ENCODE measurements around the gene ARL15.

Gene ARL15

DNA sequence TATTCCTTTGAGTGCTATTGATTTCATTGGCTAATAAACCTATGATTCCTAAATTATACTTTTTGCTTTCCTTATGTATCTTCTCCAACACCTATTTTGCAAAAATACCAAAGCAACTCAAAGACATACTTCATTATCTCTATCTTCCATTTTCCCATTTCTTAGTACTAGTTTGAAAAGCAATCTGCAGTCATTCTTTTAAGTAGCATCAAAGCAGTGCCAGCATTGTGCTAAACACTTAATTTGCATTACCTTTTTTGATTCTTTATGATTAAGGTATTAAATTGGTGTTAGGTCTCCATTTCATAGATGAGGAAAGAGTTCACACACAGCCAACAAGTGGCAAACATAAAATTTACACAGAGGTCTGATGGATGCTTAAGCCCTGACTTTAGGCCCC is 330.3 kb downstream of the ARL15 start:
- H3K4me3 Mint-ChIP-seq, result no peak overlapping the region
- peaks cover 0 to 4% of the 10 kb centered on the region in 2 donors for H3K4me1 Mint-ChIP-seq (ENCODE audit: low read depth in 2 of 2)
- no peak for DNase-seq
- no peak overlapping the region for H3K27ac Mint-ChIP-seq
- H3K36me3 Mint-ChIP-seq (ENCODE audit: insufficient read depth), result no peaks in the 10 kb centered on the region
- ATAC-seq (replicated peaks), result no peak
- H3K27me3 Mint-ChIP-seq, result no peaks in the 10 kb centered on the region
- no peaks in the 10 kb centered on the region for H3K9me3 Mint-ChIP-seq

DNA sequence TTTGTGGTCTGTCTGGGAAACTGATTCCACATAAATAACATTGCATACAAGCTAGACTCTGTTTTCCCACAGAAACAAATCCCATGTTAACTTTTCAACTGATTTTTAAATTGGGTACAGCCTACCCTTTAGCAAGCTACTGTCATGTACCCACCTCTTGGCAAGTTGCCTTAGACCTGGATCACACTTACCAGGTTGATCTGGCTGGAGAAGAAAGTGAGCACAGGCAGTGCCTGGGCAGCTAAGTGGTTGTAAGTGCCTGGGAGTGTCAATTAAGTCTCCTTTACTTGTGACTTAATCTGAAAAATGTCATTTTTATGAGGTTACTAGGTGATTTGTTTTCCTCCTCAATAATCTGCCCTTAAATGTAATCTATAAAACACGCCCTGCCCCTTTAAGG is 336.4 kb downstream of the ARL15 start:
- DNase-seq (no peak), ATAC-seq (replicated peaks) (no peak)
- H3K27ac Mint-ChIP-seq, result no peak overlapping the region
- no peak overlapping the region for H3K4me3 Mint-ChIP-seq
- no peaks in the 10 kb centered on the region for H3K9me3 Mint-ChIP-seq
- H3K36me3 Mint-ChIP-seq (ENCODE audit: insufficient read depth), result no peaks in the 10 kb centered on the region
- H3K27me3 Mint-ChIP-seq, result no peaks in the 10 kb centered on the region
- peaks cover 0 to 5% of the 10 kb centered on the region in 2 donors for H3K4me1 Mint-ChIP-seq (ENCODE audit: low read depth in 2 of 2)

DNA sequence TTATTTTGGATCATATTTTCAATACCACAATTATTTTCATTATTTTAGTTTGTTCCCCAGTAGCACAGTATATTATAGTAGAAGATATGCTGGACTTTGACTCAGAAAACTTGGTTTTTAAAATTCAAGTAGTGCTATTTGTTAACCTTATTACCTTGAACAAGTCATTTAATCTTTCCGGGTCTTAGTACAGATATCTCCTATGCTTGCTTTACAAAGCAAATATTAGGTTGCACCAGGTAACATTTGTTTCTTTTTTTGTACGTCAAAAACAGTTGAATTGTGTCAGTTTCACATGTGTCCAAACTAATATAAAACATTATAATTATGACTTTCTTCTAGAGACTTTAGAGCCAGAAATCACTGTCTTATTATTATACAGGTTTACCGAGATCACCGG is 338.1 kb downstream of the ARL15 start:
- Mint-ChIP-seq H3K4me1 (ENCODE audit: low read depth in 2 of 2) (peaks cover 0 to 5% of the 10 kb centered on the region in 2 donors), H3K27ac (no peak overlapping the region), H3K27me3 (no peaks in the 10 kb centered on the region), H3K9me3 (no peaks in the 10 kb centered on the region), H3K36me3 (ENCODE audit: insufficient read depth) (no peaks in the 10 kb centered on the region), H3K4me3 (no peak overlapping the region)
- DNase-seq (no peak), ATAC-seq (replicated peaks) (no peak)

DNA sequence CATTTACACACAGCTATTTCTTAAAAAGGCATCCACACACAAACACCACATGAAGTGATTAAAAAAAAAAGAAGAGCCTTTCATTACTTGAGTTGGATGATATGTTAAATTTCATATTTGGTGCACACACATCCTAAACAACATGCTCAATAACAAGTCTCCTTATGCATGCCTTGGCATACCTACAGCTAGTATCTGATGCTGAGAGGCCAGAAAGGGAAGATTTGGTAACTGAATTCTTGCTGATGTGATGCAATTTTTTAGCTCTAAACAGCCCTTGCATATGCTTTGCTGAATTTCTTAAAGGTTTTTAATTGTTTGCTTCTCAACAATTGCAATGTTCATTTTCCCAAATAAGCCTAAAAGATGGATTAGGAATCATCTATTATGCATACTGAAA is 338.8 kb downstream of the ARL15 start:
- Mint-ChIP-seq H3K4me1 (ENCODE audit: low read depth in 2 of 2) (peaks cover 0 to 5% of the 10 kb centered on the region in 2 donors), H3K27ac (no peak overlapping the region), H3K9me3 (no peaks in the 10 kb centered on the region), H3K27me3 (no peaks in the 10 kb centered on the region), H3K36me3 (ENCODE audit: insufficient read depth) (no peaks in the 10 kb centered on the region), H3K4me3 (no peak overlapping the region)
- ATAC-seq (replicated peaks) (no peak), DNase-seq (no peak)

DNA sequence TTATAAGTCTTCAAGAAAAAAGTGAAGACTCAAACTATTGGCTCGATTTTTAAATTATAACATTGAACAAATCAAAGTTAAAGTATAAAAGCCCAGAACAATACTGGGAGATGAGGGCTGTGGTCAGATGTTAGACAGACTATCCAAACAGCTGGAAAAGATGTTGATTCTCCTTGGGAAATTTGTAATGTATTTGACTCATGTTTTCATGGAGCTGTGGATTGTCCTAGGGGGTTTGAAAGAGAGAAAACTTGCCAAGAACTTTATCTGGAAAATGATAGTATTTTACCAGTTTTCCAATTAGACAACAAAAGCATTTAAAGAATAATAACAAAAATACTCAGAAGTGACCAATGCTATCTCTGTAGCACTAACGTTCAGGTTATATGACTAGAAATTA is 339.2 kb downstream of the ARL15 start:
- no peaks in the 10 kb centered on the region for H3K36me3 Mint-ChIP-seq (ENCODE audit: insufficient read depth)
- peaks cover 0 to 2% of the 10 kb centered on the region in 2 donors for H3K4me1 Mint-ChIP-seq (ENCODE audit: low read depth in 2 of 2)
- no peak overlapping the region for H3K4me3 Mint-ChIP-seq
- ATAC-seq (replicated peaks) (no peak), DNase-seq (no peak)
- H3K27ac Mint-ChIP-seq, result no peak overlapping the region
- no peaks in the 10 kb centered on the region for H3K27me3 Mint-ChIP-seq
- no peaks in the 10 kb centered on the region for H3K9me3 Mint-ChIP-seq

DNA sequence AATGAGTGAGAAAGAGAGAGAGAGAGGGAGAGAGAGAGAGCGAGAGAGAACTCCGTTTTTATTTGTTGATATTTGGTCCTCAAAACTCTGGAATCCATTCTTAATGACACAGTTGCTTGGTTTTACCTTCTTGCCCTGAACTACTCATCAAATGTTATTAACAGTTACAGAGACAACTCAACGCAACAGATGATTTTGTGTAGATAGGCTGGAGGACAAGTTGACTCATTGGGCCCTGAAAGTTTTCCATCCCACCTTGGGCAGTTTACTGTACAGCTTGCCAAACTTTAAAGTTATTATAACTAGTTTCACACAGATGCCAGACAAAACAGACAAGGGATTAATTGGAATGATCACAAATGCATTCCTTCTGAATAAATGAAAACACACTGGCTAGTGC is 339.9 kb downstream of the ARL15 start:
- no peak overlapping the region for H3K27ac Mint-ChIP-seq
- no peaks in the 10 kb centered on the region for H3K36me3 Mint-ChIP-seq (ENCODE audit: insufficient read depth)
- no peaks in the 10 kb centered on the region for H3K27me3 Mint-ChIP-seq
- ATAC-seq (replicated peaks), result no peak
- no peak for DNase-seq
- H3K9me3 Mint-ChIP-seq, result no peaks in the 10 kb centered on the region
- H3K4me1 Mint-ChIP-seq (ENCODE audit: low read depth in 2 of 2), result peaks cover 0 to 2% of the 10 kb centered on the region in 2 donors
- no peak overlapping the region for H3K4me3 Mint-ChIP-seq

DNA sequence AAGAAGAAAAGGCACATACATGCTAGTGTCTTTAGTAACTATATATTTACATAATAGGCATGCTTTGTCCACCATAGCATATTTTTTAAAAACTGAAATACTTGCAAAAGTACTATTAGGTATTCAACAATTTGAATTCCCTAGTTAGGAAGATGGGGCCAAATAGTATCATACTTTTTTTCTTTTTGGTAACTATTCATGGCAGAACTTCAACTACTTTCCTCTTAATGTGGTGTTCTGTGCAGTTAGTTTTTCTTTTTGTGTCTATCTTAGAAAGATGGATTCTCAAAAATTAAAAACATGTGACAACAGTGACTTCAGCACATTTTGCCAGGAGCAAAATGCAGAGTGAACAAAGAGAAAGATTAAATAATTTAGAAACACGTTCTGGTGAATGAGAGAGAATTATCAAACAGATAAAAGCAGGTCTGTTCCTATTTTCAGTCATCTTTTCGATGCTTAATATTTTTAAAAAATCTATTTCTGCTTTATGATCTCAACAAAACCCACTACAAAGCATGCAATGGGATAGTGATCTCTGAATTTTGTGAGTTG is 341.1 kb downstream of the ARL15 start:
- no peak overlapping the region for H3K27ac Mint-ChIP-seq
- H3K4me3 Mint-ChIP-seq, result no peak overlapping the region
- no peaks in the 10 kb centered on the region for H3K27me3 Mint-ChIP-seq
- ATAC-seq (replicated peaks) (no peak), DNase-seq (no peak)
- H3K4me1 Mint-ChIP-seq (ENCODE audit: low read depth in 2 of 2), result no peaks in the 10 kb centered on the region
- H3K9me3 Mint-ChIP-seq, result no peaks in the 10 kb centered on the region
- H3K36me3 Mint-ChIP-seq (ENCODE audit: insufficient read depth), result no peaks in the 10 kb centered on the region

DNA sequence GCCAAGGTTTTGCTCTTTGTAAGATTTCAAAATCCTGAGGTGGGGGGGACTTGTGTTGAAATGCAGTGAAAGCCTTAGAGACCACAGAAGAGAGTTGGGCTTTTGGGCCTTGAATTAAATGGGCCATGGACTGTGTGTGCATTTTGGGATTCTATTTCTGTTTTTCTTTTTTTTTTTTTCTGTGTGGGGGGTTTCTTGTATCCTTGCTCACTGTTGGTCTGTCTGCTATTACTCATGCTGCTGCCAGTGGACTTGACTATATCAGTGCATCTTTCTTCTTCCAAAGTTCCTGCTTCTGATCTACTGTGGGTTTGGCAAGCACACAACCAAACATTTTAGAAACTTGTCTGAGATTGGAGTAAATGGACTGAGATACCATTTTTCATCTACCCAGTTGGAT is 344.9 kb downstream of the ARL15 start:
- Mint-ChIP-seq H3K36me3 (ENCODE audit: insufficient read depth) (peaks cover 4% of the 10 kb centered on the region), H3K4me1 (ENCODE audit: low read depth in 2 of 2) (no peaks in the 10 kb centered on the region), H3K27ac (no peak overlapping the region), H3K27me3 (no peaks in the 10 kb centered on the region), H3K4me3 (no peak overlapping the region), H3K9me3 (no peaks in the 10 kb centered on the region)
- DNase-seq (no peak), ATAC-seq (replicated peaks) (no peak)

DNA sequence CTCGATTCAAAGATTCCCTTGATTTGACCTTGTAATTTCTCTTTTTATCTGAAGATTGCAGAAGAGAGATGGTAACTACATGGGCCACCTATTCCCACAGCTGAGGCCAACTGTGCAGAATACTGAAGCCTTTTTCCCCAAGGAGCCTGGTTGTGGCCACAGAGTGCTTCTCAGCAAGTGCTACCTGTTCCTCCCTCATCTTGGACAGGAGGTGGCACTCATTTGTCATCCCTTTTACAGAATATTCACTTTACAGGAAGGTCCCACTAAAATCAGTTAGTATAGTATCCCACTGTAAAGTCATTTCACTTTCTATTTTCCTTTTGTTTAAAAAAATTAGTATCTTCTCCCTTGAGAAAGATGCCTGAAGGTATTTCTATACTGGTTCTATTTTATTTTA is 346.4 kb downstream of the ARL15 start:
- no peak overlapping the region for H3K27ac Mint-ChIP-seq
- ATAC-seq (replicated peaks) (no peak), DNase-seq (no peak)
- no peaks in the 10 kb centered on the region for H3K4me1 Mint-ChIP-seq (ENCODE audit: low read depth in 2 of 2)
- H3K36me3 Mint-ChIP-seq (ENCODE audit: insufficient read depth), result peaks cover 4% of the 10 kb centered on the region
- H3K9me3 Mint-ChIP-seq, result no peaks in the 10 kb centered on the region
- no peaks in the 10 kb centered on the region for H3K27me3 Mint-ChIP-seq
- H3K4me3 Mint-ChIP-seq, result no peak overlapping the region

DNA sequence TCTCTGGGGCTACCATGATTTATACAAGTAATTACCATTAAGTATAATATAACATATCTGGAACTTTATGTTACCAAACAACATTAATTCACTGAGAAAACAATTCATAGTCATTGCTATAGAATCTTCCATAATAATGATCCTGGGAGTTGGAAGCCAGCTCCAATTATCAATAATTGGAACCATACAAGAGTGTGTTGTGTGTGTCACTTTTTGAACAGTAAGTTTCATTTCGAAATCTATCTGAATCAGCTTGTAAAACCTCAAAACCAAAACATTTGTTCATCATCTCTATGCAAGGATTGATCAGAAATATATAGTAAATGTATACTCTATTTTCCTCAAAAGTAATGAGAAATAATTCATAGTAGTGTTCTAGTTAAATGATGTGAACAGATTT is 348.1 kb downstream of the ARL15 start:
- no peak overlapping the region for H3K4me3 Mint-ChIP-seq
- H3K27me3 Mint-ChIP-seq, result no peaks in the 10 kb centered on the region
- ATAC-seq (replicated peaks), result no peak
- peaks cover 4% of the 10 kb centered on the region for H3K36me3 Mint-ChIP-seq (ENCODE audit: insufficient read depth)
- no peak for DNase-seq
- peaks cover under 1 to 2% of the 10 kb centered on the region in 2 donors for H3K9me3 Mint-ChIP-seq
- no peaks in the 10 kb centered on the region for H3K4me1 Mint-ChIP-seq (ENCODE audit: low read depth in 2 of 2)
- no peak overlapping the region for H3K27ac Mint-ChIP-seq

DNA sequence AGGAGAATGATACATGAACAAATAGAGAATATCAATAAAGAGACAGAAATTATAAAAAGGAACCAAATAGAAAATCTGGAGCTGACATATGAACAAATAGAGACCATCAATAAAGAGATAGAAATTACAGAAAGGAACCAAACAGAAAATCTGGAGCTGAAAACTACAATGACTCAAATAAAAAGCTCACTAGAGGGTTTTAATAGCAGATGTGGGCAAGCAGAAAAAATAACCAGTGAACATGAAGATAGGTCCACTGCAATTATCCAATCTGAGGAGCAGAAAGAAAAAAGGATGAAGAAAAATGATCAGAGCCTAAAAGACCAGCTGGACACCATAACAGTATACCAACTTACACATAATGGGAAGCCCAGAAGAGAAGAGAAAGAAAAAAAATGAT is 353.7 kb downstream of the ARL15 start:
- ATAC-seq (replicated peaks) (no peak), DNase-seq (no peak)
- no peak overlapping the region for H3K27ac Mint-ChIP-seq
- H3K27me3 Mint-ChIP-seq, result no peaks in the 10 kb centered on the region
- H3K36me3 Mint-ChIP-seq (ENCODE audit: insufficient read depth), result peaks cover 4% of the 10 kb centered on the region
- H3K4me1 Mint-ChIP-seq (ENCODE audit: low read depth in 2 of 2), result no peaks in the 10 kb centered on the region
- H3K4me3 Mint-ChIP-seq, result no peak overlapping the region
- peaks cover 8 to 10% of the 10 kb centered on the region in 2 donors for H3K9me3 Mint-ChIP-seq

DNA sequence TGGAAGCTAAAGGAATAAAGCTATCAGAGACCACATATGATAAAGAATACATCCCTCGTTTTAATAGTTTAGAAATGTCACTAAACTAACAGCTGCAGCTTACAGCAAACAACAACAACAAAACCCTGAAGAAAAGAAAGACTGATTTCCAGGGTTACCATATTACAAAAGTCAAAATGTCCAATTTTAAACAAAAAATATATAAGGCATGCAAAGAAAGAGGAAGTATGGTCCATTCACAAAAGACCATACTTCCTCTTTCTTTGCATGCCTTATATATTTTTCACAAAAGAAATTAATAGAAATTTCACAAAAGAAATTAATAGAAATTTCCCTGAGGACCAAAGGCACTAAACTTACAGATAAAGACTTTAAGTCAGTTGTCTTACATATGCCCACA is 354.2 kb downstream of the ARL15 start:
- Mint-ChIP-seq H3K4me3 (no peak overlapping the region), H3K9me3 (peaks cover 8 to 10% of the 10 kb centered on the region in 2 donors), H3K36me3 (ENCODE audit: insufficient read depth) (peaks cover 3% of the 10 kb centered on the region), H3K27me3 (no peaks in the 10 kb centered on the region), H3K4me1 (ENCODE audit: low read depth in 2 of 2) (no peaks in the 10 kb centered on the region), H3K27ac (no peak overlapping the region)
- ATAC-seq (replicated peaks) (no peak), DNase-seq (no peak)

DNA sequence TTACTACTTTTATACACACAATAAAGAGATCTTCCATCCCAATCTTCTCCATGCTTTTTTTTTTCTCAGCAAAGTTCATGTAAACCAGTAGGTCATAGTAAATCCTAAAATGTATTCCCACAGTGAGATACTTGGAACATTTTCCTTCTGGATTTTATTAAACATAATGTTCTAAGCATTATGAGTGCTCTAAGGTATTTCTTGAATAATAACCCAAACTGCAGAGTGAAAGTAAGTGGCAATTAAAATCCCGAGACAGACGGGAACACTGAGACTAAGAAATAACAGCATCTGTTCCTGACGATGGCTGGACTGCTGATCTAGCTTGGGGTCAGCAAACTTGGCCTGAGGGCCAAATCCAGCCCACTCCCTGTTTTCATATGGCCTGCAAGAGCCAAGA is 359.8 kb downstream of the ARL15 start:
- no peak overlapping the region for H3K4me3 Mint-ChIP-seq
- DNase-seq, result no peak
- no peaks in the 10 kb centered on the region for H3K9me3 Mint-ChIP-seq
- ATAC-seq (replicated peaks), result no peak
- H3K4me1 Mint-ChIP-seq (ENCODE audit: low read depth in 2 of 2), result peaks cover 0 to 2% of the 10 kb centered on the region in 2 donors
- no peak overlapping the region for H3K27ac Mint-ChIP-seq
- H3K27me3 Mint-ChIP-seq, result no peaks in the 10 kb centered on the region
- no peaks in the 10 kb centered on the region for H3K36me3 Mint-ChIP-seq (ENCODE audit: insufficient read depth)

DNA sequence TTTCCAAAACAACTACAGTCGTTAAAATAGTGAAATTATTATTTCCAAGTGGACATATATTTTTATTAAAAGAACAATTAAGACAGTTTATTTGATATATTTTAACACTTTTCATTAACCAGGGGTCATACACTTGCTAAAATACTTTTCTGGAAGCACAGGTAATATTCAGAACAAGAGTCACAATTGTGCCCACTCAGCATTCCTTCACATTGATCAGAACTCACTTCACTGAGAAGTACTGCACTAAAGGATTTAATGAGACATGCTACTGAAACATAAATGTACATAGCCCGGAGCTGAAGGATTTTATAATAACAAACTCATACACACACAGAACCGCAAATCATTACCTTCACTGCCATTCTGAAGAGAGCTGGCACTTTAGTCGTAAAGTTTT is 361.8 kb downstream of the ARL15 start:
- Mint-ChIP-seq H3K27ac (no peak overlapping the region), H3K9me3 (no peaks in the 10 kb centered on the region), H3K4me1 (ENCODE audit: low read depth in 2 of 2) (peaks cover 0 to 2% of the 10 kb centered on the region in 2 donors), H3K27me3 (no peaks in the 10 kb centered on the region), H3K4me3 (no peak overlapping the region), H3K36me3 (ENCODE audit: insufficient read depth) (peaks cover 4% of the 10 kb centered on the region)
- DNase-seq, result no peak
- no peak for ATAC-seq (replicated peaks)

Data from effector memory CD8-positive, alpha-beta T cell (primary cell).